Stimulated activated CD4-positive, alpha-beta T cell treated with anti-CD3 and anti-CD28 coated beads, Interleukin-15, amount 100 ng/mL, for 48 hours (primary cell): Measurements from ENCODE around the gene STT3B.
"Not testable (repeated sequence)": the region's sequence is repeated elsewhere in the genome, so short reads cannot be mapped to it uniquely, and the experiment has no call there.

Source experiments
- DNase-seq, 2 donors: peaks; one replicate each; pipeline ENCODE4 v3.0.0-alpha.2; 2020; ENCODE audit warnings: low read depth in 2 of 2

The STT3B gene

GRCh38 chr3:31532587-31533168, at the start of gene STT3B:
Gene STT3B (plus strand): TSS chr3:31532925. CDS start chr3:31532999, 74 bp downstream.
- DNase-seq, result peak; percentile 71 to 75

DNA sequence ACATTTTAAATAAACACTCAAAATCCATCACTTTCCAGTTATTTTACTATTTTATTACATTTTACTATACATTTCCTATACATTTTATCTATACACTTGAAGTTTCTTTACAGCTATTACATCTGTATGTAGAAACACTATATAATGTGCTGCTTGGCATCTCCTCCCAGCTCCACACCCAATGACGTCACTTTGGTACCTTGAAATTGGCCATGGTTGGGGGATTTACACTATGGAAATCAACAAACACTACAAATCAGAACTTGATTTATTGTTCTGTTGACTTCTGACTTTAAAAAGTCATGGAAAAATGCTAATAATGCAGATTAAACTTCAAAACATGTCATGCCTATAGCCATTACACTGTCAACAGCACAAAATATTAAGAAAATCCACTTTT, 48.9 kb upstream of the STT3B start:
- DNase-seq, result no peak

- DNase-seq, result no peak
Observed at GRCh38 chr3:31485196-31485595, 47.5 kb upstream of the STT3B start.

- DNase-seq, result no peak
Observed at GRCh38 chr3:31486865-31487533, 45.7 kb upstream of the STT3B start.

DNA sequence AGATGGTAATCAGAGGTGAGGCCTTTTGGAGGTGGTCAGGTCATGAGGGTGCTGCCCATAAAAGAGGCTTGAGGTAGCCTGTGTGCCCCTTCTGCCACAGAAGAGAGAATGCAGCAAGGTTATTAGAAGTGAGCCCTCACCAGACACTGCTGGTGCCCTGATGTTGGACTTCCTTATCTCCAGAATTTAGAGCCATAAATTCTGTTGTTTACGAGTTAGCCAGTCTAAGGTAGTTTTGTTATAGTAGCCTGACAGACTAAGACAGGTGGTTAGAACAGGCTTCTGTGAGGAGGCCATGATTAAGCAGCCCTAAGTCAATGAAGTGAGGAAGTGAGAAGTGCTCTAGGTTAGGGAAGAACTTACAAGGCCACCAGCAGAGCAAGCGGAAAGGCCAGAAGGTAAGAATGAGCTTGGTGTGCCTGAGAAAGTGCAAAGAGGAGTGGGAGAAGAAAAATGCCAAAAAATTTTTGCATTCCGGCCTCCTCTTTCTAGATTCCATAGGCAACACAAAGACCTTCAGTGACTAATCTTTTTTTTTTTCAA, 44.2 kb upstream of the STT3B start:
- DNase-seq, result no peak

DNA sequence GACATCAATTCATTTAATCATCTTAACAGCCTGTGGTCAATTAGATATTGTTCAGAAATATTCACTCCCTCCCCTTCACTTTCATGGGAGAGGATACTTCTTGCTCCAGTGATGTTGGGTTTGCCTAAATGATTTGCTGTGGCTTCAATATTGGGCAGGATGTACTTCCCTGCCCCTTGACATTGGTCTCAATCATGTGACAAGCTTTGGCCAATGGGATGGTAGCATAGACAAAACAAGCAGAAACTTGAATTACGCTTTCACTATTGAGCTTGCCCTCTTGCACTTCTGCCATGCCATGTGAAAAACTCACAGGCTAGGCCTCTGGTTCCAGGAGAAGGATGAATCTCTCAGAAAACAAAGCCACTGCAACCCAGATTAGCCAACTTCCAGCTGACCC, 42.2 kb upstream of the STT3B start:
- DNase-seq, result no peak

DNA sequence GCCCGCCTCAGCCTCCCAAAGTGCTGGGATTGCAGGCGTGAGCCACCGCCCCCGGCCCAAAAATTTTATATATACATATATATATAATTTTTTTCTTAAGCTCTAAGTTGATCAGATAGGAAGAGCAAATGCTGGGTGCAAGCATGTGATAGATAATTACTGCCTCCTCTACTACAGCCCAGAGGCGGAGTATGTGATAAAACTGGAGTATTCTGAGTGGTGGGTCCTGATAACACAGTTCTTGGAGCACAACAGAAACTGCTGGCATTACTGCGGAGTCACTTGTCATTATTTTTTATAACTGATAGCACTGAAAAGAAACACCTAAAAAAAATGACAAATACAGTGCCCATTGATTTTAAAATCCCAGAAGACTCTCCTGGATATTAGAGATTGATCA, 41.1 kb upstream of the STT3B start:
- DNase-seq, result no peak

DNA sequence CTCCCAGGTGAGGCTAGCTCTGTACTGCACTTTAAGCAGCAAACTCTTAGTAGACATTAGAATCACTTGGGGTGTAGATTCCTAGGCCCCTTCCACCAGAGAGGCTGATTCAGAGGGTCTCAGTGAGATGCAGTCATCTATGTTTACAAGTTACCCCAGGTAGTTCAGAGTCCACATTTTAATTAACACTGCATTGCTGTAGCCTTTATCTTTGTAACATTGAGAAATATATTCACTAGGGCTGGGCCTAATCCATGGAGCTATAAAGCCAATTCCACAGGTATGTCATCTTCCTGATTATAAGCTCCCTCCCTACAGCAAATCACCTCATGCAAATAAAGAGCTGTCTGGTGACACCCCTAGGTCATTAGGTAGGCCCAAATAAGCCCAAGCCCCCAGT, 39.6 kb upstream of the STT3B start:
- DNase-seq, result no peak

DNA sequence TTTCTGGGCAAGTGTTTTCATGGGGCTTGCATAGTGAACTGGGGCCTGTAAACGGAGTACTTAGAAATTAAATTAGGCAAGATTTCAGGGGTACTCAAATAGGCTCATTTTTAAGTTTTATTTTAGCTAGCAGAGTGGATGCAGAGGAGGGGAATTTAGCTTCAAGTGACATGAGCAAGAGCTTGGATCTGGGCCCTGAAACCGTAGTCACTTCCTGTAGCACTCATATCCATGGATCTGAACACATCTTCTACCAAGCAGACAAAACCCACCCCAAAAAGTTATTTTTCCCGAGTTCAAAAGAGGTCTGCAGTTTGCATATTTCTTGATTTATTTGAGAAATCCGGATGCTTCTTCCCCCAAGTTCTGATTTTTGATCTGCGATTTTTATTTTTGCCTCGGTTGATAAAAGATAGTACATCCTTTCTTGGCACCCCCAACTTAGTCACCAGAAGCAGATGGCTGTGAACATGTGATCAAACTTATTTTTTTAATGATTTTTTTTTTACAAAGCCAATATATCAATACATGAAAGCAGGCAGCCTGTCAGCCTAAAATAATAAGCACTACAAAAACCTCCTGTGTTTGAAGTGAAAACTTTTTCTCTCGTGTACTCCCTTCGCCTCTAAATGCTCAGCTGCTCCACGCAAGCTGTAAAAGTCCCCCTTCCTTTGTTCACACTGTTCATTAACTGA, 36.6 kb upstream of the STT3B start:
- no peak for DNase-seq

DNA sequence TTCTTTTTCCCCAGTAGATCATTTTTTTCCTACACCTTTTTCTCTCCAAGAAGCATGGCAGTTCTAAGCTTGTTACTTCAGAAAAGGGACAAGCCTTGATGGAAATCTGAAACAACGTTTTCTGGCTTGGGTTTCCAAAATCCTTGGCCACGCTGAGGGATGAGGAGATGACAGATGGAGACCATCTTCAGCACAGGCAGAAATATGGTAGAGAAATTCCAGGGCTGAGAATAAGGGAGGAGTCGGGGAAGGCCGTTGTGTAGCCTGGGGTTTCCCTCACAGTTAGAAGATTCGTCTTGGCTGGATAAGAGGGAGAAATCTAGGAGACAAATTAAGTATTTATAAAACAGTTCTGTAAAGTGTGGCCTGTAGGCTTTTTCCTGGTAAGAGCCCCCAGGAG, 33.9 kb upstream of the STT3B start:
- DNase-seq, result no peak

GRCh38 chr3:31499281-31499680, 33.4 kb upstream of the STT3B start:
- no peak for DNase-seq

GRCh38 chr3:31502803-31503221, 29.9 kb upstream of the STT3B start:
- DNase-seq, result no peak

DNA sequence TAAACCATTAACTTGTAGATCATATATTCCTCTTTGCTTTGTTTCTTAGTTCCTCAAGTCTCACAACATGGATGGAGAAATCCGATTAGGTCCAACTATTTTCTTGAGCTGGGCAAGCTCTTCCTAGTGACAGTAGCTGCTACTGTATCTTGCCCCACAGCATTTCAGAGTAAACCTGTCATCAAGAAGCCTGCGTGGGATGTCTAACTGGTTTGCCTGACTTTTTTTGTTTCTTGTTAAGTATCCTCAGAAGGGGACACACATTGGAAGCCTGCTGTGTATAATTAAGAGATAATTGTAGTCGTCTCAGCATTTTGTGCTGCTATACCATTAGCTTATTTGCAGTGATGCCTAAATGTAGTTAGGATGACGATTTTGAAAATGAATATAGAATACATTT, 29.3 kb upstream of the STT3B start:
- DNase-seq, result no peak

GRCh38 chr3:31504230-31504629, 28.5 kb upstream of the STT3B start:
- DNase-seq, result no peak

- no peak for DNase-seq
Observed at GRCh38 chr3:31505371-31506048, 27.2 kb upstream of the STT3B start.

DNA sequence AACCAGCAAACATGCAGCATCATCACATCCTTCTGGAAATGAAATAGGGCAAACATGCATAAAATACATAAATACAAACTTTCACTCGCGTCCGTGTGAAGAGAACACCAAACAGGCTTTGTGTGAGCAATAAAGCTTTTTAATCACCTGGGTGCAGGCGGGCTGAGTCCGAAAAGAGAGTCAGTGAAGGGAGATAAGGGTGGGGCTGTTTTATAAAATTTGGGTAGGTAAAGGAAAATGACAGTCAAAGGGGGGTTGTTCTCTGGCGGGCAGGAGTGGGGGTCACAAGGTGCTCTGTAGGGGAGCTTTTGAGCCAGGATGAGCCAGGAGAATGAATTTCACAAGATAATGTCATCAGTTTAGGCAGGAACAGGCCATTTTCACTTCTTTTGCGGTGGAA, 26.2 kb upstream of the STT3B start:
- not testable (repeated sequence) for DNase-seq

DNA sequence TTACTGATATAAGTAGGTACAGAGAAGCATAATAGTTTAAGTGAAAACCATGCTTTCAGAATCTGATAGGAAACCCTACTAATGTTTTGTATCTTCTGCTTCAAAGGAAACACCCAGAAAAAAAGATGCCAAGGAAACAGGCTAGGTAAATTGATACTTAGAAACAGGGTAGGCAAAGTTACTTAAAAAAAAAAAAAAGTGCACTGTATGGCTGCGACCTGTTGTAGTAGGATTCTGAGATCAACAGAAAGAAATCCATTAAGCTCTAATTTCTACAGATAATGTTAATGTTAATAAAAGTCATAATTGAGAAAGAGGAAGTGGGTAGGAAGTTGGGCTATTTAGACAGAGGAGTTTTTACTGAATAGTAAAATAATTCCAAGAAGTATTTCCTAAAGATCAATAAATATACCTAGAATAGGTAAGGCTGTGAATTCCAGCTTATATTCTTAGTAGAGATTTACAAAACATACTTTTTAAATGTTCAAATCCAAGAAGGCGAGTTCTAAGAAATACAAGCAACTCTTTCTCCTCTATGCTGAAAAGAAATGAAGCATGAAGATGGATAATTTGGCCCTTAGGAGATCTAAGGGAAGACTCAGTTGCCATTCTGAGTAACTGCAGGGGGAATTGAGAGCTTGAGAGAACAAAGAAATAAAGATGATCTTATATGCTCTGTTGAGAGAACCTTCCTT, 24.1 kb upstream of the STT3B start:
- DNase-seq, result no peak

- no peak for DNase-seq
Observed at GRCh38 chr3:31509147-31509728, 23.5 kb upstream of the STT3B start.

GRCh38 chr3:31514570-31514969, 18.2 kb upstream of the STT3B start:
- no peak for DNase-seq

DNA sequence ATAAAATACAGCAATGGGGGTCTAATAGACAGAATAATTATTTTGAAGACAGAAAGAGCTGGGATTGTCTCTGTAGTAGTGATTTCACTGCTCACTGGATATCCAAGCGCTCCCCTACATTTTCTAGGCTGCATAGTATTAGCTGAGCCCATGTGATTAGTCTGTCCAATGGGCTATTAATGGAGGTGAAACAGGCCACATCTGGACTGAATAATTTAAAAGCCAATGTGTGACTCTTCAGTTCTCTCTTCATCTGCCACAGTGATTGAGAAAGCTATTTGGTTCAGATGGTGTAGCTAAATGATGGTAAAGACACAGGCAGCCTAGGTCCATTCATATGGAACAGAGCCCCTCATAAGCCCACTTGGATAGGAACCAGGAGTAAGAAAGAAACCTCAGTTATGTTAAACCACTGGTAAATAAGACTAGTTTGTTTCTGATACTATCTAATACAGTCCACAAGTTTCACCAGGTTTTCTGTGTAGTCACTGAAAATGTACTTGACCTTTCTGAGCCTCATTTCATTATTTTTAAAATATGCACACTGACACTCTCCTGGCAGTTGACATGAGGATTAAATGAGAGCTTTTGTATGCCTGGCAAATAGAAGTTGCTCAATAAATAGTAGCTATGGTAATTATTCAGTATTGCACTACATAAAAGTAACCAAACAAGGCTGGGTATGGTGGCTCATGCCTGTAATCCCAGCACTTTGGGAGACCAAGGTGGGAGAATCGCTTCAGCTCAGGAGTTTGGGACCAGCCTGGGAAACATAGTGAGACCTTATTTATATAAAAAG, 17.0 kb upstream of the STT3B start:
- no peak for DNase-seq

DNA sequence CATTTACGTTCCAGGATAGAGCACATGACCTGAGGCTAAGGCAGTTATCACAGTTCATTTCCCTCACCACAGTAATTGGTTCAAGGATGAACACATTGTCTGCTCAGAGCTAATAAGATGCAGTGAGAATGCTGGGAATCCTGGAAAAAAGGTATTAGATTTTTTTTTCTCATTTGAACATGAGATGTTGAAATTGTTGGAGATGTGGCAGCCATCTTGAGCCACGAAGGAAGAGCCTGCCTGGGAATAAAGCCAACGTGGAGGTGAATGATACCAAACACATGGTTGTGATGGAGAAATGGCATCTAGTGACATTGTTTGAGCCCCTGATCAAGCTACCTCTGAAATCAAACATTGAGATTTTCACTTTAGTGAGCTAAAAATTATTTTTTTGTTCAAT, 16.0 kb upstream of the STT3B start:
- DNase-seq, result no peak
